ENCODE results near the gene PHLDA2. TPM values are rescaled to one million over a fixed set of nuclear protein-coding genes. Genes with fewer than 3 reads are reported as not detected.

PHLDA2 gene
- total RNA-seq, 1 experiment from 2014 or later = 33.7 TPM

DNA sequence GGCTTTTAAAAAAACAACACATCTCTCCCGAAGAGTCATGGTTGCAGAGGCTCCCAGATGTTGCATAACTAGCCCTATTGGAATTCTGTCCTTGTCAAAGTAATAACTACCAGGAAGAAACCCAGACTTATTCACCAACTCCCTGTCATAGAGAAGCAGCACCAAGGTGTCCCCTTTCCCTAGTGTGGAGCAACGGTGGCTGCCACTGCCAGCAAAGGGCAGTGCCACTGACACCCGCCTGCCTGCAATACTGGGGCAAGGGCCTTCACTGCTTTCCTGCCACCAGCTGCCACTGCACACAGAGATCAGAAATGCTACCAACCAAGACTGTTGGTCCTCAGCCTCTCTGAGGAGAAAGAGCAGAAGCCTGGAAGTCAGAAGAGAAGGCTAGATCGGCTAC lies 35.6 kb upstream of the PHLDA2 start:
- Histone ChIP-seq H3K36me3 (ENCODE audit: insufficient read depth, low read length, poor library complexity, severe bottlenecking) (peaks cover 76% of the 10 kb centered on the region), H3K4me3 (ENCODE audit: low read depth, low read length, poor library complexity, severe bottlenecking) (no peak overlapping the region), H3K4me1 (ENCODE audit: insufficient read depth, low read length, poor library complexity, severe bottlenecking) (no peaks in the 10 kb centered on the region), H3K27me3 (replicated peaks; ENCODE audit: insufficient read depth, low read depth, low read length, poor library complexity) (no peaks in the 10 kb centered on the region), H3K27ac (ENCODE audit: low read depth, low read length, poor library complexity, severe bottlenecking) (no peak overlapping the region), H3K9me3 (ENCODE audit: low read depth, low read length, poor library complexity, severe bottlenecking) (no peaks in the 10 kb centered on the region)
- DNase-seq (ENCODE audit: low spot score) = no peak
- POLR2A ChIA-PET (ENCODE audit: low non-redundant PET) = no interaction called here
- no peak for TF ChIP-seq EZH2 (IDR thresholded peaks at IDR 0.05; ENCODE audit: borderline replicate concordance, low read depth, low read length, poor library complexity, severe bottlenecking)
- TF ChIP-seq, protein P1, sequence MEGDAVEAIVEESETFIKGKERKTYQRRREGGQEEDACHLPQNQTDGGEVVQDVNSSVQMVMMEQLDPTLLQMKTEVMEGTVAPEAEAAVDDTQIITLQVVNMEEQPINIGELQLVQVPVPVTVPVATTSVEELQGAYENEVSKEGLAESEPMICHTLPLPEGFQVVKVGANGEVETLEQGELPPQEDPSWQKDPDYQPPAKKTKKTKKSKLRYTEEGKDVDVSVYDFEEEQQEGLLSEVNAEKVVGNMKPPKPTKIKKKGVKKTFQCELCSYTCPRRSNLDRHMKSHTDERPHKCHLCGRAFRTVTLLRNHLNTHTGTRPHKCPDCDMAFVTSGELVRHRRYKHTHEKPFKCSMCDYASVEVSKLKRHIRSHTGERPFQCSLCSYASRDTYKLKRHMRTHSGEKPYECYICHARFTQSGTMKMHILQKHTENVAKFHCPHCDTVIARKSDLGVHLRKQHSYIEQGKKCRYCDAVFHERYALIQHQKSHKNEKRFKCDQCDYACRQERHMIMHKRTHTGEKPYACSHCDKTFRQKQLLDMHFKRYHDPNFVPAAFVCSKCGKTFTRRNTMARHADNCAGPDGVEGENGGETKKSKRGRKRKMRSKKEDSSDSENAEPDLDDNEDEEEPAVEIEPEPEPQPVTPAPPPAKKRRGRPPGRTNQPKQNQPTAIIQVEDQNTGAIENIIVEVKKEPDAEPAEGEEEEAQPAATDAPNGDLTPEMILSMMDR (conservative IDR thresholded peaks at IDR 0.05; ENCODE audit: low read depth, low read length) = no peak
- intact Hi-C loops (cut with micrococcal nuclease; ENCODE audit: unreplicated experiment) = no loop called here
- CTCF ChIA-PET = no interaction called here
- BruUV-seq (replicated peaks) = no TSS peak

DNA sequence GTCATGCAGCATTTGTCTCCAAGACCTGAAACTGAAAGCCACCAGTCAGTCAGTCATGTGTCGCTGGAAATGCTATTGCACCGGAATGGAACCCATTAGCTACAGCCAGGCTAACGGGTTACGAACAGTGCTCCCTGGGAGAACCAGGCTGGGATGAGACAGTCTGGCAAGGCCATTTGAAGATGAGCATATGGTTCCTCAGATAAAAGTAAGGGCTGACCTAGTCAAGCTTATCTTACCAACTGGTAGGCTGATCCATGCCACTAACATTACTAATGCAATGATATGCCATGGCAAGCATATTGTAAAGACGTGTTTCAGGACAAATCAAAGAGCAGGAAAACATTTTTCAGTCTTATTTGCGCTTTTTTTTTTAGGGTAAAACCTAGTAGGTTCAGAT lies 34.5 kb upstream of the PHLDA2 start:
- H3K27ac ChIP-seq (ENCODE audit: low read depth, low read length, poor library complexity, severe bottlenecking) = no peak overlapping the region
- H3K27me3 ChIP-seq (replicated peaks; ENCODE audit: insufficient read depth, low read depth, low read length, poor library complexity) = no peaks in the 10 kb centered on the region
- CTCF ChIA-PET = no interaction called here
- no peaks in the 10 kb centered on the region for H3K4me1 ChIP-seq (ENCODE audit: insufficient read depth, low read length, poor library complexity, severe bottlenecking)
- H3K4me3 ChIP-seq (ENCODE audit: low read depth, low read length, poor library complexity, severe bottlenecking) = no peak overlapping the region
- no peak for DNase-seq (ENCODE audit: low spot score)
- peaks cover 77% of the 10 kb centered on the region for H3K36me3 ChIP-seq (ENCODE audit: insufficient read depth, low read length, poor library complexity, severe bottlenecking)
- POLR2A ChIA-PET (ENCODE audit: low non-redundant PET) = no interaction called here
- no peaks in the 10 kb centered on the region for H3K9me3 ChIP-seq (ENCODE audit: low read depth, low read length, poor library complexity, severe bottlenecking)
- intact Hi-C loops (cut with micrococcal nuclease; ENCODE audit: unreplicated experiment) = no loop called here
- TF ChIP-seq, protein P1 (conservative IDR thresholded peaks at IDR 0.05; ENCODE audit: low read depth, low read length) = no peak
- TF ChIP-seq EZH2 (IDR thresholded peaks at IDR 0.05; ENCODE audit: borderline replicate concordance, low read depth, low read length, poor library complexity, severe bottlenecking) = no peak
- BruUV-seq (replicated peaks) = no TSS peak

DNA sequence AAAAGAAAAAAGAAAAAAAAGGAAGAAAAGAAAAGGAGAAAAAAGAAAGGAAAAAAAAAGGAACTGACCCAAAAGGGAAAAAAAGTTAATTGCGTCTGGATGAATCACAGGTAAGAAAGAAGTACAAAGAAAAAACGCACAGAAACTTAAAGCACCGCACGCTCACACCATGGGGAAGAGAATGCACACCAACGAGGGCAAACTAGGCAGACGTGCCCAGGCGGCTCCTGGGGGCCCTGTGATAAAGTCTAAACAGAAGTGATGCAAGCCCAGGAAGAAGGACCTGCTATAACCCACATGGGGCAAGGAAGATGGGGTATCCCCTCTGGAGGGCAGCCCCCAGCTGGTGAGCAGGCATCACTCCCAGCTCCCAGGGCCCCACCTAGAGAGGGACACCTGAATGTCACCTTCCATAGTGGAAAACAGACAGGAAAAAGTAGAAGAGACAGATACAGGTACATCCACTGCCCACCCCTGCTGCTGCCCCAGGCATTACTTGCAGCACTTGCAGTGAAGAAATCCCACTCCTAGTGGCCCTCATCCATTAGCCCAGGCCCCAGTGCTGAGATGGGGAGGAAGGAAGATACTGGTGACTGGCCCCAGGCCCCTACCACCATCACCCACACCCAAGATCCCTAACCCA lies 34.0 kb upstream of the PHLDA2 start:
- DNase-seq (ENCODE audit: low spot score) = no peak
- ChIA-PET CTCF (no interaction called here), POLR2A (ENCODE audit: low non-redundant PET) (no interaction called here)
- TF ChIP-seq EZH2 (IDR thresholded peaks at IDR 0.05; ENCODE audit: borderline replicate concordance, low read depth, low read length, poor library complexity, severe bottlenecking) = no peak
- TF ChIP-seq, protein P1 (conservative IDR thresholded peaks at IDR 0.05; ENCODE audit: low read depth, low read length) = no peak
- intact Hi-C loops (cut with micrococcal nuclease; ENCODE audit: unreplicated experiment) = no loop called here
- Histone ChIP-seq H3K27ac (ENCODE audit: low read depth, low read length, poor library complexity, severe bottlenecking) (no peak overlapping the region), H3K9me3 (ENCODE audit: low read depth, low read length, poor library complexity, severe bottlenecking) (no peaks in the 10 kb centered on the region), H3K27me3 (replicated peaks; ENCODE audit: insufficient read depth, low read depth, low read length, poor library complexity) (no peaks in the 10 kb centered on the region), H3K4me1 (ENCODE audit: insufficient read depth, low read length, poor library complexity, severe bottlenecking) (peaks cover 3% of the 10 kb centered on the region), H3K36me3 (ENCODE audit: insufficient read depth, low read length, poor library complexity, severe bottlenecking) (peaks cover 77% of the 10 kb centered on the region), H3K4me3 (ENCODE audit: low read depth, low read length, poor library complexity, severe bottlenecking) (no peak overlapping the region)
- BruUV-seq (replicated peaks) = no TSS peak

All from A673 (cell line).